Skin epidermis (tissue), 12 donors: ENCODE results near the gene PTPRN2.

Experiments
- H3K27ac ChIP-seq, 21 experiments: fragments of 200-600 bp; sonication (generic) in 11 of 21; one replicate each; pipeline ENCODE4 v1.5.0; 2020; ENCODE audit warnings: mild to moderate bottlenecking in 3 of 21, inconsistent platforms in 2 of 21, moderate library complexity in 2 of 21
- H3K4me3 ChIP-seq, 7 experiments: fragments of 200-600 bp; sonication (generic) in 2 of 7; one replicate each; pipeline ENCODE4 v1.5.0; 2020; ENCODE audit warnings: inconsistent platforms in 2 of 7, mild to moderate bottlenecking in 2 of 7, moderate library complexity in 1 of 7

The PTPRN2 gene

DNA sequence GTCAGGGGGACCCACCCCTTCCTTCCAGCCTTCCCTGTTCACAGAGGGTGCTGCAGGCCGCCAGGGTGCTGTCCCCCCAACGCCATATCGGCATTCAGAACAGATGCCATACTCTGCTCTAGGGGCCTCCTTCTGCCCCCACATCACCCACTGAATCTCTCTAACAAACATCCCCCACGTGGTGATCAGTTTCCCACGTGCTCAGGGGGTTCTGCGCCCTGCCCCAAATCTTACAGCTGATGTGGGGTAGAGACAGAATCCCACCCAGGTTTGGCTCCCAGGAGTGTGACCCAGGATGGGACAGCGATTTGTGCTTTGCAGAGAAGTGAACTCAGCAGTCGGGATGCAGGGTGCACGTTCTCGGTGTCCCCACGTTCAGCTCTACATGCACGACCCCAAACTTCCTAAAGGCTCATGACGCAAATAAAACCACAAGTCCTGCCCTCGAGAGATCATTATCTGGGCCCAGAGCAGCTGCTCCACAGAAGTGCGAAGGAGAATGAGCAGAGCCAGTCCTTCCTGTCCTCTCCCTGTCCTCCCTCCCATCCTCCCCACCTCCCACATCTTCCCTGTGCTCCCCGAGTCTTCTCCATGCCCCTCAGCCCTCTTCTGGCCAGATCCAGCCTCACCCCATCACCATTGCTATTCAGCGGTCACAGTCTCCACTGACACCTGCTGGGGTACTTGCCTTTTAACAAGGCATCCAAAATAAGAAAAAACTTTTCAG is 827.5 kb downstream of the PTPRN2 start:
- no peak overlapping the region for H3K27ac ChIP-seq
- H3K4me3 ChIP-seq: no peak overlapping the region

DNA sequence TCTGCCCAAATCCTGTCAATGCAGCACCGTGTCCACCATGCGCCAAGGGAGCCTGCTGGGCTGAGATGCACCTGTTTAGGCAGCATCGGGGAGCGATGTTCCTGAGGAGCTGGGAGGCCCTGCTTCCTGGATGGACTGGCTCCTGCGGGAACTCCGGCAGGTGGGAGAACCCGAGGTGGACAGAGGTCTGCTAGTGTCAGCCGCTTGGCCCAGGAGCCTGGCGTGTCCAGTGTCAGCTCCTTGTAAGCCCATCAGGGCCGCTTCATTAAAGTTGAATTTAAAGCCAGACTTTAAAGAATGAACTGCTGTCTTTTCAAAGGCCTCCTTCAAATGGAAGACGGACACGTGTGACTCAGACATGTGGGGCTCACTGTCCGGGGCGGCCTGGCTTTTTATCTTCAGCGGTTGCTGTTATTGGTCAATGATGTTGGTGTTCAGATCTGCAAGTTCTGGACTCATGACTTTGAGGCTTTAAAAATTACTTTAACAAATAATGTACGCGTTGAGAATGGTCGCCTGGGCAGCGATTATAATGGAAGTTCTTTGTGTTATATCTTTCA is 828.3 kb downstream of the PTPRN2 start:
- H3K4me3 ChIP-seq: no peak overlapping the region
- H3K27ac ChIP-seq: no peak overlapping the region

DNA sequence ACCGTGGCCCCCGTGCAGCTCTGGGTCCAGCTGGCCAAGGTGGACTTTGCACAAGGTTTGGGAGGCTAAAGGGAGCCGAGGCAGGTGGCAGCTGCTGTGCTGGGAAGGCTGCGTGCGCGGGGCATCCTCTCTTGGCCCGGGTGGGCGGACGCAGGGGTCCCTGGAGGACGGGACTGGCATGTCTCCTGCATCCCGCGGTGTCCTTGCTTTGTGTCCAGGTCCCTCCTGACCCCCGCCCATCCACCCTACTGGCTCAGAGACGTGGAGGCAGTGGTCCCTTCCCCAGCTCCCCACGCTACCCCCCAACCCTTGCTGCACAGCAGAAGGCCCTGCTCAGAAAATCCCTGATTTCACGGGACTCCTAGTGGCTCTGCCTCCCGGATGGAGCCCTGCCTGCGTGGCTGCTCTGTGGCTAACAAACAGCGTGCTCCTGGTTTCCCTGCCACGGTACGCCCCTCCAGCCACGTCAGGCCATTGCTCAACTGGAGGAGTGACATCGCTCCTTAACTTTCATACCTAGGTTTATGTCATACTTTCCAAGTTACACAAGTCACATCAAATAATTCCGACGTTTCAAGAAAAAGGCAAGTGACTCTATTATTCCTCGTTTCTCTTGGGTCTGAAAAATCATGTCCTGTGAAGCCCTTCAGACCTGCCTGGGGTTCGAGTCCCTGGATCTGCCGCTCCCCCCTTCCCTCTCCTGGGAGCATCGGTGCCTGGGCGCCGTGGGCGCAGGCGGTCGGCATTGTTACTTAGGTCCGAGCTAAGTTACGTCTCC is 829.0 kb downstream of the PTPRN2 start:
- no peak overlapping the region for H3K4me3 ChIP-seq
- no peak overlapping the region for H3K27ac ChIP-seq

DNA sequence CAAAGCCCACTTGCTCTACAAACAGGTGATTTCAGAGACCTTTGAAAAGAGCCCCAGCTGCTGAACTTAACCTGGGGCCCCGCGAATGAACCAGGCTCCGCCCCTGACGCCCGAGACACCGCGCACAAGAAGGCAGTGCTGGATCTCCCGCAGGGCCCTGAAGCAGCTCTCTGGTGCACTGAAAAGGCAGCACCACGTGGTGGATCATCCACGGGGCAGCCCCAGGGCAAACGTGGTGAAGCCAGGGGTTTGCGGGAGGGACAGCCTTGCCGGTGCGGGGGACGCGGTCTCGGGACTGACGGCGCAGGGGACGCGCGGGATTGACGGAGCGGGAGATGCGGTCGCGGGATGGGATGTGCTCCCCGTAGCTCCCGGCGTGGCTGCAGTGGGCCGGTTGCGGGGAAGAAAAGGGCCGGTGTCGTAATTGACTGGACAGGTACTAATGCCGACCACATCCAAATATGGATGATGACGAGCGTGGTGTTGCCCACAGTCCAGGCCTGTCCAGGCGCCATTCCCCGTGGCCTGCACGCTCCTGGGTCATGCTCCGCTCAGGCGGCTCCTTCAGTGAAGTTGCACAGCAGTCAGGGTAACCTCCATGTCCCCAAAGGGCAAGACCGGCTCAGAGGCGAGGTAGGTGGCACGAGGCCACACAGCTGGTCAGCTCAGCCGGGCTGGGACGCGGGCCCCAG is 829.7 kb downstream of the PTPRN2 start:
- Histone ChIP-seq H3K4me3 (no peak overlapping the region), H3K27ac (no peak overlapping the region)

DNA sequence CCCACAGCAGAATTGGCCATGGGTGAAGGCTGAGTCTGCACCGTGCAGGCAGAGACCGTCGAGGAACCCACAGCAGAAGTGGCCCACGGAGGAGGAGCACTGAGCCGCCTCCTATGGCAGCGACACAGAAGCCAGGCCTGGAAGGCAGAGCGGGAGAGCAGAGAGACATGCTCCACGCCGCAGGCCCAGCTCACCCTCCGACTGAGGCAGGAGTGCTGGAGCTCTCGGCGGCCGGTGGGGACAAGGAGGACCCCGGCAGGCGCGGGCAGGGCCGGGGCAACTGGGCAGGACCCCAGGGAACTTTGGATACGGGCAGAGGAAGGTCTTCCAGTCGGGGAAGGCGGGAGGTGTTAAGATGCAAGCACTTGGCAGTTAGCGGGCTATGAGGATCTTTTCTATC is 830.4 kb downstream of the PTPRN2 start:
- no peak overlapping the region for H3K27ac ChIP-seq
- H3K4me3 ChIP-seq: no peak overlapping the region

DNA sequence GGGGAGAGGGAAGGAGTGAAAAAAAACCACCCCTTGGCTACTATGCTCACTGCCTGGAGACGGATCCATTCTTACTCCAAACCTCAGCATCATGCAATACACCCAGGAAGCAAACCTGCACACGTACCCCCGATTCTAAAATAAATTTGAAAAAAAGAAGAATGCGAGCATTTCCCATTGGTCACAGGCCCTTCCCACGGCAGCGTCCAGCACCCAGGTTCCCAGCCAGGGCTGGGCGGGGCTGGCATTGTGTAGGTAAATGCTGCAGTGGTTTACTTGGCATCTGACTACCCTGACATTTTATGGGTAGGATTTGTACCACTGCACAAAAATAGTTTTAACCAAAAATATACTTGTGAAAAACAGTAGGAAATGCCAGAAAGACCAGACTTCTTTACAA is 831.9 kb downstream of the PTPRN2 start:
- Histone ChIP-seq H3K4me3 (no peak overlapping the region), H3K27ac (no peak overlapping the region)

DNA sequence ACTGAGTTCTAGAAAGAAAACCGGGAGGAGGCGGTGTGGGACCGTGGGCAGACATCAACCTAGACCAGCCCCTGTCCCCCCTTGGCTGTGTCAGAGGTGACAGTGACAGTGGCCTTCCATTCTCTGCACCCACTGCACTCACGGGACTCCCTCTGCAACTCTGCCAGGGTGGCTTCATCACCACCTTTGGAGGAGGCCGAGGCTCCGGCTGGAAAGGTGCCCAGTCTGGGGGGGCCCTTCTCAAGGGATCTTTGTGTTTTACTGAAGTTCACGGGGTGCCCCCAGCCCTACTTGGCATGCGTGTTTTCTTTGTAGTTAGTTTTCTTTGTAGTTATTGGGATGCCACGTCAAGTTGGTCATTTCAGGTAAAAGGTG is 833.2 kb downstream of the PTPRN2 start:
- H3K4me3 ChIP-seq: no peak overlapping the region
- H3K27ac ChIP-seq: no peak overlapping the region

DNA sequence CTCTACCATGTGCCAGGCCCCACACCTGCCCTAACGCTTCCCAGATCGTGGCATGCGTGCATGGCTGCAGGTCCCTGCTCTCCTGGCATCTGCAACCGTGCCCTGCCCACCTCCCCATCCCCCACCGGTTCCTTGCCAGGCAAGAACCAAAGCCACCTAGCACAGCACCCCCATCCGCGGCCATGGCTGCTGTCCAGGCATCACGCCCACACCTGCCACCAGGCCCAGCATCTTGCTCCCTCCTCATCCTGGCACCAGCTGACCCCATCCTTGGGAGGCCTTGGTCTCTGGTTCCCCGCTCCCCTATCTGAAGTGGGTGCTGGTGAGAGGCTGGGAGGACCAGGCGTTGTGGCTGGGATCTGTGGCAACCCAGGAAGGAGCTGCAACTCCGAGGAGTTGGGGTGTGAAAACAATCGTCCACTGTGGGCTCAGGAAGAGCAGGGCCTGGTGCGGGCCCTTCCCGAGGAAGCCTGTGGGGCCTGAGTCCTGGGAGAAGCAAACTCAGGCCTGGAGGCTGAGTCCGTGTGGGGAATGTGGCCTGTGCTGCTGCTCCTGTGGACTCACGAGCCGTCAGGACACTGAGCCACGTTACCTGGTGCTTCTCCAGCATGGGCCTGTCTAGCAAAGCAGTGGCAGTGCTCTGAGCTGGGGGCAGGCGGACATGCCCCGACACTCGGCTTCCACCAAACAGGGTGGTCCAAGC is 833.8 kb downstream of the PTPRN2 start:
- Histone ChIP-seq H3K4me3 (no peak overlapping the region), H3K27ac (no peak overlapping the region)

DNA sequence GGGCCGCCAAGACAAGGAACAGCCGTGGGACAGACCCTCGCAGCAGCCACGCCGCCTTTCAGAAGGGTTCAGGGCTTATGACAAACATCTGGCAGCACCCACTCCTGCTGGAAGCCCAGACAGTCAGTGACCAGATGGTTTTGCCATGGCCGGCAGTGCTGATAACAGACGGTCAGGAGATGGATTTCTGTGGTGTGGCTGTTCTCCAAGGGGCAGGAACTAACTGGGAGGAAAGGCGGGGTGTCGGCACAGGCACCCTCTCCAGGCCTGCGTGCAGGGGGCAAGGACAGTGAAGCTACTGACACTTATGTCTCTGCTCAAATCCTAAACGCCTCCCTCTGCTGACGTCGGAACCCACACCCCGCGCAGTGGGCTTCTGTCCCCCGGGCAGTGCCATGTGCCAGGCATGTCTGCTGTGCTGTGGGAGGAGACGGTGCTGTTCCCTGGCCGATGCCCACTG is 834.8 kb downstream of the PTPRN2 start:
- H3K27ac ChIP-seq: no peak overlapping the region
- no peak overlapping the region for H3K4me3 ChIP-seq

DNA sequence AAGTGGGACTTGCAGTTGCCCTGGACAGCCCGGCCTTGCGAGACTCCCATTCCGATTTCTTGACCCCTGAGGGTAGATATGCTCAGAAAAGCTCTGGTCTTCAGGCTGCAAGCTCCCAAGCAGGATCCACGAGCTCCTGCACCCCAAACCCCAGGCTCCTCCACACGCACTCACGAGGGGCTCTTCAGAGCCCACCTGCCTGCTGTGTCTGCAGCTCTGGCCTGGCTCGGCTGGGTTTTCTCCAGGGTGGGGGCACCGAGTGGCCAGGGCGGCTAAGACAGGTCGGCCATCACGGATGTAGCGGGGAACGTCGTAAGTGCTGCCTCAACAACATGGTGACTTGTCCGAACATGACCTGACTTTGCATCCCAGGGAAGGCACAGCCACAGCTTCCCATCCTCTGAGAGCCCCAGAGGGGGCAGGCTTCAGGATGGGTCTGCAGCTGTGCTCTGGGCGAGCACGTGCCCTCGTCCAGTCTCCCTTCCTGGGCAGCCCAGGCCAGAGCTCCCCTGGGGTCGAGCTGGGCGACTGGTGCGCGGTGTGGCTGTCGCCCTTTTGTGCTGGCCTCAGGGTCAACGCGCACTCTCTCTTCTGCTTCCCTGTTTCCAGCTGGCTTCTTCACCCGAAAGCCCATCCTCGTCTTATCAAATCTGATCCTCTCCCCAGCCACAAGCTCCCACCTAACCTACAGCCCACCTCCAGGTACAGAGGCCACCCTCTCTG is 835.5 kb downstream of the PTPRN2 start:
- no peak overlapping the region for H3K27ac ChIP-seq
- H3K4me3 ChIP-seq: no peak overlapping the region

DNA sequence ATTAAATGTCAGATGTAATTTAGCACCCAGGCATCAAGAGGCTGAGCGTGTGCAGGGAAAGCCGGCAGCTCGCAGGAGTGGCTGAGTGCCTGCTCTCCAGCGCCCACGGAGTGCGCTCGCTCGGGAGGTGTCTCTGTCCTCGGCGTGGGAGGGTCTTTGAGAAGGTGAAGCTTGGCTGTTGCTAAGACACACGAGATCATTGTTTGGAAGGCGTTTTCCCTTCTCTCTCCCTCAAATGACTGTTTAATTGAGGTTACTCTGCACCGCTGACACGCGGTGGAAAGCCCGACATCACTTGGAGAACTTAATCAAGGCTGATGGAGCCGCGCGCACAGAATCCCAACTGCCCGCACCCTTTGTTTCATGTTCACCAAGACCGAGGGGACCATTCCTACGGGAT is 836.2 kb downstream of the PTPRN2 start:
- Histone ChIP-seq H3K27ac (no peak overlapping the region), H3K4me3 (no peak overlapping the region)

DNA sequence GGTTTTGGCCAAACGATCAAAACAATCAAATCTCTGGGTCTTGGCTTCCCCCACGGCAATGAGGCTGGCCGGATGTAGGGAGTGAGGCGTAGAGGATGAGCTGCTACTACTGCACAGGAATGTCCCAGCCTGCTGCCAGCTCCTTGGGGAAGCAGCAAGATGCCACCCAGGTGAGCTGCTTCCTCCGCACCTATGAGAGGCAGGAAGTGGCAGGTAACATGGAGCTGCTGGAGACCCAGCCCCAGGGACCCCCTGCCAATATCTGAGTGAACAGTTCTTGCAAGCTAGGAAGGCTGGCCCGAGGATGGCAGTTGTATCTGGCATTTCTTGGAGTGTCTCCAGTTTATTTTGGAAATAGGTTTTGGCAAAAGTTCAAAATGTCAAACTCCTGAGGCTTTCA is 837.3 kb downstream of the PTPRN2 start:
- no peak overlapping the region for H3K4me3 ChIP-seq
- no peak overlapping the region for H3K27ac ChIP-seq

DNA sequence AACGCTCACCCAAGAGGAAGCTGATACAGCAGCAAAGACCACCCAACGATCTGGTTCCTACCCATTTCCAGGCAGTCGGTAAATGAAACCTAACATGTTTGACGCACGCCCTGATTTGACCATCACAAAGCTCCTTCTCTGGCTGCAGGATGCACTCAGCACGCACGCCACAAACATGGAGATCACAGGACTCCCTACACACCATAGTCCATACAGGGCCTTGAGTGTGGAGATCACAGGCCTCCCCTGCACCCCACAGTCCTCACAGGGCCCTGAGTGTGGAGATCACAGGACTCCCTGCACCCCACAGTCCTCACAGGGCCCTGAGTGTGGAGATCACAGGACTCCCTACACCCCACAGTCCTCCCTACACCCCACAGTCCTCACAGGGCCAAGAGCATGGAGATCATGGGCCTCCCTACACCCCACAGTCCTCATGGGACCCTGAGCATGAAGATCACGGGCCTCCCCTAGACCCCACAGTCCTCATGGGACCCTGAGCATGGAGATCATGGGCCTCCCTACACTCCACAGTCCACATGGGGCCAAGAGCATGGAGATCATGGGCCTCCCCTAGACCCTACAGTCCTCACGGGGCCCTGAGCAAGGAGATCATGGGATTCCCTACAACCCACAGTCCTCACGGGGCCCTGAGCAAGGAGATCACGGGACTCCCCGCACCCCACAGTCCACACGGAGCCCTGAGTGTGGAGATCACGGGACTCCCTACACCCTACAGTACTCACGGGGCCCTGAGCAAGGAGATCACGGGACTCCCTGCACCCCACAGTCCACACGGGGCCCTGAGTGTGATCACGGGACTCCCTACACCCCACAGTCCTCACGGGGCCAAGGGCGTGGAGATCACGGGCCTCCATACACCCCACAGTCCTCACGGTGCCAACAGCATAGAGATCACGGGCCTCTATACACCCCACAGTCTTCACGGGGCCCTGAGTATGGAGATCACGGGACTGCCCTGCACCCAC is 841.6 kb downstream of the PTPRN2 start:
- H3K27ac ChIP-seq: no peak overlapping the region

DNA sequence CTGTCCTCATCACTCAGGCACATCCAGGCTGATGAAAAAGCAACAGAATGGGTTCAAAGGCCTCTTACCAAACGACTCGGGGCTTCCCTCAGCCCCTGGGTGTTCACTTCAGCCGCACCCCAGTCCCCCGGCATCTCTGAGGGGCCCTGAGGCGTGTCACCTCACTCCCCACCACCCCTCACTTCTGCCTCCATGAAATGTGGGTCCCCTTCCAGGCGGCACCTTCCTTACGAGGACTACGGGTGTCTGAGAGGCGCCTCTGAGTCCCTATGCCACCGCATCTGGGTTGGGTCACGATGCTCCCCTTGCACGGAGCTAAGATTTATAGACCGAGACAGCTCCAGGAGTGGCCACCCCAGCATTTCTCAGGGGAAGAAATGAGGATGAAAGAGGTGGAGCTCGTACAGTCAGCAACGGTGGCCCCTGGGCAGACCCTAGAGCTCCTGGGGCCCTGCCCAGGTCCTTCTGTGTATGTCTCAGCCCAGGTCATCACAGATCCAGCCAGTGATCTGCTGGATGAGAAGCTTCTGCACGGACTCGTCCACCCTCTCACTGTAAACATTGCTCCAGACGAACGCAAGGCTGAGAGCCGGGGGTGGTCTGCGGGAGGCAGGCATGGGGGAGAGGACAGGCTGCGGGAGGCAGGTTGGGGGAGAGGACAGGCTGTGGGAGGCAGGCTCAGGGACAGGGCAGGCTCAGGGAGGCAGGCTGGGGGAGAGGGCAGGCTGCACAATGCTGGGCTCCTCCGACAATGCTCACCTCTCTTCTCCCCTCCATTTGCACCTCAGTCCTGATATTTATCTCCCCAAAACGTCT is 842.6 kb downstream of the PTPRN2 start:
- H3K27ac ChIP-seq: no peak overlapping the region
- no peak overlapping the region for H3K4me3 ChIP-seq

More for the DNA sequence above, 841.6 kb downstream of the PTPRN2 start:
- no peak overlapping the region for H3K4me3 ChIP-seq

DNA sequence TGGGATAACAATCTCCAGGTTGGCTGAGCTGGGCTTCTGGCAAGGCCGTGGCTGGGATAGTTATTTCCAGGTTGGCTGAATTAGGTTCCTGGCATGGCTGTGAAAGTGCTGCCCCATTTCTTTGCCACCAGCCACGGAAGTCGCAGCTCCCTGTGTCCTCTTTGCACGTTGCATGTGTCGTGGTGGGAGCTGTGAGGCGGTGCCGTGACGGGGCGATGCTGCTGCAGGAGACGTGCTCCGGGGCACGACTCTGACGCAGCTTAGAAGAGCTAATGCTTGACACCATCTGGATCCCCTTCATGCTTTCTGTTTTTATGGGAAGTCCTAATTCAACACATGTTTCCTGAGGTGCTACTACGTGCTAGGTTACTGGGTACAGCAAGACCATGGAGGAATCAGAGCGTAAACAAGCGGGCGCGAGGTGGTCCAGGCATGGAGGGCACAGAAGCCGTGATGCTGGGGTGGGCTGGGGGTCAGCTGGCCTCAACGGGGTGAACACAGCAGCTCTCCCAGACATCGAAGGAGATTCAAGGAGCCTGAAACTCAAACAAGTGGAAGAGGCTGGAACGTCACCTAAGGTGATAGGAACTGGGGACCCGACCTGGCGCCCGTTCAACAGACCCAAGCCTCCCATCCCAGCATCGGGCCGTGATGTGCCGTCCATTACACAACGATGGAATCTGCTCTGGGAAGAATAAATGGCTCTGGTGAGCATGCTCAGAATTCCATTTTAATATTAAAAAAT is 843.7 kb downstream of the PTPRN2 start:
- H3K4me3 ChIP-seq: no peak overlapping the region
- H3K27ac ChIP-seq: no peak overlapping the region

DNA sequence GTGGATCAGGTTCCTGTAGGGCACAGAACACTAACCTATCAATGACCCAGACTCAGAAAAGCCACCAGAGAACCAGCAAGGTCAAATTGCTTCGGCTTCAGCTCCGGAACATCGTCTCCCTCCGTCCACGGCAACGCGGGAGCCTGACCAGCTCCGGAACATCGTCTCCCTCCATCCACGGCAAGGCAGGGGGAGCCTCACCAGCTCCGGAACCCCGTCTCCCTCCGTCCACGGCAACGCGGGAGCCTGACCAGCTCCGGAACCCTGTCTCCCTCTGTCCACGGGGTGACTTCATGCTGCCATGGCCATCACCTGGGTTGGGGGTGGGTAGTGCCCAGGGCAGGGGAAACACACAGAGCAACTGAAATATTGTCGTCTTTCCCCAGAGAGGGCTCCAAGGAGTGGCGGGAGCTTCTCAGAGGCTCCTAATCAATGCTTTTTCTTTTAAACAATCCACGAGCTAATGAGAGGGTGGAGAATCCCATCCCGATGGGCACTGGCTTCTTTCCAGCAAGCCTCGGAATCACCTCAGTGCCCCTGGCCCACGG is 847.3 kb downstream of the PTPRN2 start:
- Histone ChIP-seq H3K4me3 (no peak overlapping the region), H3K27ac (no peak overlapping the region)
